Activated CD4-positive, alpha-beta T cell treated with anti-CD3 and anti-CD28 coated beads for 48 hours (primary cell): ENCODE measurements around the gene PNCK.
"Not testable (repeated sequence)": the region's sequence is repeated elsewhere in the genome, so short reads cannot be mapped to it uniquely, and the experiment has no call there.

Experiments
- DNase-seq: peaks from one replicate; pipeline ENCODE4 v3.0.0-alpha.2; 2020

Gene PNCK

GRCh38 chrX:153673428-153674218 lies at the start of gene PNCK:
Gene PNCK, minus strand, starts transcription at chrX:153673813. Its CDS starts 737 bp downstream, at chrX:153673076.
- no peak for DNase-seq

GRCh38 chrX:153722704-153723350 lies 49.2 kb upstream of the PNCK start:
- DNase-seq = no peak

- DNase-seq = no peak
Measured at GRCh38 chrX:153719701-153720100, 46.1 kb upstream of the PNCK start.

- no peak for DNase-seq
Measured at GRCh38 chrX:153719238-153719637, 45.6 kb upstream of the PNCK start.

GRCh38 chrX:153717445-153717844 lies 43.8 kb upstream of the PNCK start:
- no peak for DNase-seq

- no peak for DNase-seq
Measured at GRCh38 chrX:153714256-153714655, 40.6 kb upstream of the PNCK start.

- DNase-seq = no peak
Measured at GRCh38 chrX:153709726-153710674, 36.4 kb upstream of the PNCK start.

GRCh38 chrX:153708415-153708814 lies 34.8 kb upstream of the PNCK start:
- peak; percentile 67 for DNase-seq

- no peak for DNase-seq
Measured at GRCh38 chrX:153707406-153707805, 33.8 kb upstream of the PNCK start.

- DNase-seq = no peak
Measured at GRCh38 chrX:153706799-153707198, 33.2 kb upstream of the PNCK start.

- not testable (repeated sequence) for DNase-seq
Measured at GRCh38 chrX:153705403-153706060, 31.9 kb upstream of the PNCK start.

- not testable (repeated sequence) for DNase-seq
Measured at GRCh38 chrX:153704631-153705402, 31.2 kb upstream of the PNCK start.

GRCh38 chrX:153704021-153704526 lies 30.5 kb upstream of the PNCK start:
- DNase-seq = no peak

- no peak for DNase-seq
Measured at GRCh38 chrX:153703036-153703370, 29.4 kb upstream of the PNCK start.

- DNase-seq = no peak
Measured at GRCh38 chrX:153702336-153703035, 28.9 kb upstream of the PNCK start.

GRCh38 chrX:153701706-153702105 lies 28.1 kb upstream of the PNCK start:
- no peak for DNase-seq

GRCh38 chrX:153700967-153701366 lies 27.4 kb upstream of the PNCK start:
- DNase-seq = no peak

GRCh38 chrX:153700376-153700945 lies 26.8 kb upstream of the PNCK start:
- DNase-seq = no peak

GRCh38 chrX:153699784-153700371 lies 26.3 kb upstream of the PNCK start:
- not testable (repeated sequence) for DNase-seq

- not testable (repeated sequence) for DNase-seq
Measured at GRCh38 chrX:153699210-153699783, 25.7 kb upstream of the PNCK start.
